Parathyroid adenoma (tissue), 2 donors: ENCODE results near the gene UPF1.

Source experiments
- H2AFZ ChIP-seq: fragments of 300-600 bp; sonication (generic); one replicate; pipeline ENCODE4 v1.7.0; 2017; ENCODE audit warnings: antibody characterized with exemption, mild to moderate bottlenecking
- H3K27ac ChIP-seq: fragments of 300-600 bp; sonication (generic); one replicate; pipeline ENCODE4 v1.7.0; 2017
- H3K27me3 ChIP-seq: fragments of 300-600 bp; sonication (generic); one replicate; pipeline ENCODE4 v1.7.0; 2017; ENCODE audit warnings: low read length; ENCODE audit not compliant: control insufficient read depth, insufficient read depth
- H3K36me3 ChIP-seq: fragments of 300-600 bp; sonication (generic); one replicate; pipeline ENCODE4 v1.7.0; 2017; ENCODE audit warnings: low read length; ENCODE audit not compliant: control insufficient read depth, insufficient read depth
- H3K4me1 ChIP-seq: fragments of 300-600 bp; sonication (generic); one replicate; pipeline ENCODE4 v1.7.0; 2017; ENCODE audit warnings: control low read depth
- H3K4me2 ChIP-seq: fragments of 300-600 bp; sonication (generic); one replicate; pipeline ENCODE4 v1.7.0; 2017; ENCODE audit warnings: low read length
- H3K4me3 ChIP-seq: fragments of 300-600 bp; sonication (generic); one replicate; pipeline ENCODE4 v1.7.0; 2017; ENCODE audit warnings: low read depth, low read length
- H3K79me2 ChIP-seq: fragments of 300-600 bp; sonication (generic); one replicate; pipeline ENCODE4 v1.7.0; 2017; ENCODE audit warnings: control low read depth
- H3K9ac ChIP-seq: fragments of 300-600 bp; sonication (generic); one replicate; pipeline ENCODE4 v1.7.0; 2017; ENCODE audit warnings: mild to moderate bottlenecking
- H3K9me3 ChIP-seq: fragments of 300-600 bp; sonication (generic); one replicate; pipeline ENCODE4 v1.7.0; 2017; ENCODE audit warnings: low read length; ENCODE audit not compliant: control insufficient read depth
- CTCF ChIP-seq: fragments of 300-600 bp; sonication (generic); IDR thresholded peaks from one replicate; pipeline ENCODE4 v1.7.0; 2017; ENCODE audit warnings: antibody characterized with exemption, mild to moderate bottlenecking
- donor health status: primary hyperparathyroidism.

Gene UPF1

GRCh38 chr19:18790566-18791314 lies 41.0 kb upstream of the UPF1 start, which contains the start of gene COMP:
COMP (minus strand) TSS chr19:18791305; CDS start chr19:18791269, 36 bp downstream.
- peak within 1 kb of the TSS; percentile 30 for H3K4me2 ChIP-seq
- no peaks in the 10 kb centered on the region for H3K36me3 ChIP-seq
- no peak for TF ChIP-seq CTCF
- H3K27me3 ChIP-seq = peaks cover 12% of the 10 kb centered on the region
- no peak within 1 kb of the TSS for H3K27ac ChIP-seq
- H3K9ac ChIP-seq = no peak within 1 kb of the TSS
- H3K4me1 ChIP-seq = peaks cover 4% of the 10 kb centered on the region
- no peaks in the 10 kb centered on the region for H3K79me2 ChIP-seq
- peak within 1 kb of the TSS; percentile 14 for H3K4me3 ChIP-seq
- no peaks in the 10 kb centered on the region for H3K9me3 ChIP-seq
- H2AFZ ChIP-seq = peak within 1 kb of the TSS; percentile 64

GRCh38 chr19:18791315-18791678 lies 40.5 kb upstream of the UPF1 start:
- H3K4me3 ChIP-seq = no peak overlapping the region
- H3K27ac ChIP-seq = no peak overlapping the region
- H3K79me2 ChIP-seq = no peaks in the 10 kb centered on the region
- H3K36me3 ChIP-seq = no peaks in the 10 kb centered on the region
- peaks cover 4% of the 10 kb centered on the region for H3K4me1 ChIP-seq
- H3K4me2 ChIP-seq = no peak overlapping the region
- no peaks in the 10 kb centered on the region for H3K9me3 ChIP-seq
- H3K27me3 ChIP-seq = peaks cover 12% of the 10 kb centered on the region
- TF ChIP-seq CTCF = no peak
- no peak overlapping the region for H3K9ac ChIP-seq
- H2AFZ ChIP-seq = peak overlapping the region; percentile 64

GRCh38 chr19:18792661-18793060 lies 39.1 kb upstream of the UPF1 start:
- H3K27me3 ChIP-seq = peaks cover 12% of the 10 kb centered on the region
- H3K4me1 ChIP-seq = peaks cover 4% of the 10 kb centered on the region

GRCh38 chr19:18793144-18794028 lies 38.4 kb upstream of the UPF1 start:
- no peak overlapping the region for H3K4me2 ChIP-seq

More at GRCh38 chr19:18792661-18793060, 39.1 kb upstream of the UPF1 start:
- Histone ChIP-seq H3K9me3 (no peaks in the 10 kb centered on the region), H3K4me3 (no peak overlapping the region), H3K36me3 (no peaks in the 10 kb centered on the region), H3K27ac (no peak overlapping the region), H2AFZ (no peak overlapping the region), H3K4me2 (no peak overlapping the region), H3K9ac (no peak overlapping the region), H3K79me2 (no peaks in the 10 kb centered on the region)
- TF ChIP-seq CTCF = no peak

More at GRCh38 chr19:18793144-18794028, 38.4 kb upstream of the UPF1 start:
- H3K27me3 ChIP-seq = peaks cover 12% of the 10 kb centered on the region
- no peaks in the 10 kb centered on the region for H3K36me3 ChIP-seq
- H3K9me3 ChIP-seq = no peaks in the 10 kb centered on the region
- no peaks in the 10 kb centered on the region for H3K79me2 ChIP-seq
- no peak overlapping the region for H2AFZ ChIP-seq
- no peak overlapping the region for H3K27ac ChIP-seq
- H3K9ac ChIP-seq = no peak overlapping the region
- no peak for TF ChIP-seq CTCF
- no peak overlapping the region for H3K4me3 ChIP-seq
- peaks cover 4% of the 10 kb centered on the region for H3K4me1 ChIP-seq
